CD14-positive monocyte (primary cell): ENCODE data around the gene NRM. TPM values are rescaled to one million over a fixed set of nuclear protein-coding genes. Genes with fewer than 3 reads are reported as not detected.

ENCODE experiments used
- DNase-seq, 3 donors: peaks; one replicate each; pipeline ENCODE4 v3.0.0-alpha.2; 2011 to 2022
- H2AFZ ChIP-seq: 2 replicates; pipeline ENCODE4 v1.6.0; 2012; ENCODE audit warnings: mild to moderate bottlenecking, low read depth, low read length, inconsistent platforms; ENCODE audit not compliant: insufficient read depth, poor library complexity, severe bottlenecking
- H3K27ac ChIP-seq, 2 donors: 1 replicate in 1 of 2; 2 replicates in 1 of 2; pipeline ENCODE4 v1.5.1; 2012 to 2013; ENCODE audit warnings: low read length in 2 of 2, control low read depth in 1 of 2, inconsistent platforms in 1 of 2, low read depth in 1 of 2, mild to moderate bottlenecking in 1 of 2
- H3K27me3 ChIP-seq, 2 donors: one replicate each; pipeline versions ENCODE4 v1.6.0 to v1.6.1; 2011 to 2013; ENCODE audit warnings: low read length in 2 of 2; ENCODE audit not compliant: control insufficient read depth in 2 of 2, insufficient read depth in 2 of 2
- H3K36me3 ChIP-seq, 2 donors: replicated peaks in 1 of 2; 1 replicate in 1 of 2; 2 replicates in 1 of 2; pipeline versions ENCODE4 v1.5.1 to v1.6.1; 2012 to 2013; ENCODE audit warnings: low read length in 2 of 2, control low read depth in 1 of 2, inconsistent platforms in 1 of 2, mild to moderate bottlenecking in 1 of 2; ENCODE audit not compliant: insufficient read depth in 2 of 2, control insufficient read depth in 1 of 2
- H3K4me1 ChIP-seq, 2 donors: 1 replicate in 1 of 2; 2 replicates in 1 of 2; pipeline versions ENCODE4 v1.5.1 to v1.6.1; 2012 to 2013; ENCODE audit warnings: low read length in 2 of 2, control low read depth in 1 of 2, inconsistent platforms in 1 of 2, mild to moderate bottlenecking in 1 of 2, moderate library complexity in 1 of 2; ENCODE audit not compliant: insufficient read depth in 2 of 2, control insufficient read depth in 1 of 2
- H3K4me2 ChIP-seq: replicated peaks from 2 replicates; pipeline ENCODE3; 2012; ENCODE audit warnings: low read length, moderate library complexity, mild to moderate bottlenecking; ENCODE audit not compliant: poor library complexity, severe bottlenecking; ENCODE audit errors: extremely low read depth
- H3K4me3 ChIP-seq, 3 experiments: fragments of 200-600 bp in 1 of 3; sonication (generic) in 1 of 3; replicated peaks in 1 of 3; 1 replicate in 2 of 3; 2 replicates in 1 of 3; pipeline ENCODE4 v1.5.1; 2011 to 2013; ENCODE audit warnings: low read length in 3 of 3, mild to moderate bottlenecking in 3 of 3, control low read depth in 2 of 3, low read depth in 2 of 3, inconsistent platforms in 1 of 3, moderate library complexity in 1 of 3
- H3K79me2 ChIP-seq: 2 replicates; pipeline ENCODE4 v1.6.0; 2012; ENCODE audit warnings: mild to moderate bottlenecking, control low read depth, inconsistent platforms, low read length, moderate library complexity; ENCODE audit not compliant: insufficient read depth
- H3K9ac ChIP-seq: 2 replicates; pipeline ENCODE4 v1.6.0; 2017; ENCODE audit warnings: low read length, mild to moderate bottlenecking; ENCODE audit not compliant: insufficient read depth, poor library complexity, severe bottlenecking
- H3K9me3 ChIP-seq, 2 donors: replicated peaks in 1 of 2; 1 replicate in 1 of 2; 2 replicates in 1 of 2; pipeline versions ENCODE4 v1.5.1 to v1.6.1; 2012 to 2013; ENCODE audit warnings: low read length in 2 of 2, control low read depth in 1 of 2; ENCODE audit not compliant: control insufficient read depth in 1 of 2, insufficient read depth in 1 of 2
- H4K20me1 ChIP-seq: 2 replicates; pipeline ENCODE4 v1.6.0; 2012; ENCODE audit warnings: mild to moderate bottlenecking, low read length, control low read depth, moderate library complexity; ENCODE audit not compliant: insufficient read depth
- H3K27ac Mint-ChIP-seq, 7 donors: one replicate each; pipeline ENCODE4 v1.8.0; 2020; ENCODE audit warnings: mild to moderate bottlenecking in 7 of 7, mixed read lengths in 7 of 7, moderate library complexity in 6 of 7, inconsistent platforms in 2 of 7
- H3K27me3 Mint-ChIP-seq, 3 donors: one replicate each; pipeline ENCODE4 v1.8.0; 2021 to 2022; ENCODE audit warnings: low read depth in 3 of 3, mild to moderate bottlenecking in 3 of 3, mixed read lengths in 3 of 3, moderate library complexity in 3 of 3, inconsistent platforms in 1 of 3
- H3K36me3 Mint-ChIP-seq, 2 donors: one replicate each; pipeline ENCODE4 v1.8.0; 2020; ENCODE audit warnings: mixed read lengths in 2 of 2, inconsistent platforms in 1 of 2, mild to moderate bottlenecking in 1 of 2
- H3K4me1 Mint-ChIP-seq: one replicate; pipeline ENCODE4 v1.8.0; 2020; ENCODE audit warnings: mild to moderate bottlenecking, mixed read lengths
- H3K4me3 Mint-ChIP-seq, 2 donors: one replicate each; pipeline ENCODE4 v1.8.0; 2020; ENCODE audit warnings: mild to moderate bottlenecking in 2 of 2, mixed read lengths in 2 of 2, moderate library complexity in 1 of 2
- H3K9me3 Mint-ChIP-seq, 7 donors: one replicate each; pipeline ENCODE4 v1.8.0; 2020 to 2022; ENCODE audit warnings: mixed read lengths in 7 of 7, mild to moderate bottlenecking in 6 of 7, moderate library complexity in 6 of 7, inconsistent platforms in 2 of 7
- WGBS: methylation state at CpG from one replicate; pipeline ENCODE4 v1.1.5; 2013; ENCODE audit warnings: missing lambda C conversion rate; ENCODE audit not compliant: insufficient coverage; 5-methylcytosine and 5-hydroxymethylcytosine counted together
- intact Hi-C, 2 donors: fragments of 100-400 bp; cut with micrococcal nuclease; formaldehyde crosslinking; loops; one replicate each; pipeline versions ENCODE4 v1.15.0 to v1.15.1; 2023
- polyA plus RNA-seq, 3 donors: library from polyadenylated mRNA; depleted of rRNA in 1 of 3; unstranded in 2 of 3; stranded (reverse) in 1 of 3; fragments of 300-500 nt in 2 of 3; fragments of >200 nt in 1 of 3; fragmentation: Illumina TruSeq in 2 of 3; gene quantifications; 1 replicate in 2 of 3; 2 replicates in 1 of 3; pipeline ENCODE4 v1.2.3, GENCODE V29; 2012 to 2021
- TF ChIP-seq, protein P1 (sequence below): fragments of 200-600 bp; IDR thresholded peaks from one replicate; pipeline ENCODE4 v1.8.0; 2022; ENCODE audit warnings: antibody characterized with exemption, mild to moderate bottlenecking

Gene NRM
- polyA plus RNA-seq, 3 donors = 25.9 to 36.0 (median 35.0) TPM

DNA sequence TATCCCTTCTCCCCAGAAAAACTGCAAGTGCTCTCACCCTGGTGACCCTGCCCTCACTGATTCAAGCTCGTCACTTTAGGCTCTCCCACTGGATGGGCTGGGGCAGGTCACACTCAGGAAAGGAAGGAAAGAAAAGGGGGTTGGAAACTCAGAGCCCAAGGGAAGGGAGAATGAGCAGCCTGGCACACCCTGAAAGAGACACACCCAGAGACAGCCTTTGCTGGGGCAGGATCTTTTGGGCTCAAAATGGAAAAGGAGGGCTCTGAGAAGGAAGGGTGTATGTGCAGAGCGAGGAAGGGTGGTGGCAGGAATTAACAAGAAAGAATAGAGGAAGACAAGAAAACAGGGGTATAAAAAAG lies 6.8 kb downstream of the NRM start:
- Histone ChIP-seq H3K27ac (peak overlapping the region; percentile 99), H4K20me1 (peaks cover 70% of the 10 kb centered on the region), H3K9me3 (no peaks in the 10 kb centered on the region), H3K9ac (peak overlapping the region; percentile 99), H3K36me3 (peaks cover 12 to 13% of the 10 kb centered on the region in 2 donors), H2AFZ (no peak overlapping the region), H3K79me2 (peaks cover 99% of the 10 kb centered on the region), H3K4me1 (peaks cover 57 to 72% of the 10 kb centered on the region in 2 donors), H3K27me3 (no peaks in the 10 kb centered on the region), H3K4me2 (peak overlapping the region; percentile 100), H3K4me3 (peak overlapping the region; percentile 96 to 100 (median 96))
- Mint-ChIP-seq H3K36me3 (peaks cover 44 to 60% of the 10 kb centered on the region in 2 donors), H3K27me3 (peaks cover 0 to 5% (median 0%) of the 10 kb centered on the region in 3 donors), H3K27ac (peak overlapping the region; percentile 97 to 100 (median 99)), H3K4me3 (peak overlapping the region; percentile 94 to 99), H3K9me3 (peaks cover 0 to 1% (median 0%) of the 10 kb centered on the region in 7 donors), H3K4me1 (peaks cover 60% of the 10 kb centered on the region)
- WGBS = no CpG with 5 or more reads among the region's 2 CpGs
- TF ChIP-seq, protein P1, sequence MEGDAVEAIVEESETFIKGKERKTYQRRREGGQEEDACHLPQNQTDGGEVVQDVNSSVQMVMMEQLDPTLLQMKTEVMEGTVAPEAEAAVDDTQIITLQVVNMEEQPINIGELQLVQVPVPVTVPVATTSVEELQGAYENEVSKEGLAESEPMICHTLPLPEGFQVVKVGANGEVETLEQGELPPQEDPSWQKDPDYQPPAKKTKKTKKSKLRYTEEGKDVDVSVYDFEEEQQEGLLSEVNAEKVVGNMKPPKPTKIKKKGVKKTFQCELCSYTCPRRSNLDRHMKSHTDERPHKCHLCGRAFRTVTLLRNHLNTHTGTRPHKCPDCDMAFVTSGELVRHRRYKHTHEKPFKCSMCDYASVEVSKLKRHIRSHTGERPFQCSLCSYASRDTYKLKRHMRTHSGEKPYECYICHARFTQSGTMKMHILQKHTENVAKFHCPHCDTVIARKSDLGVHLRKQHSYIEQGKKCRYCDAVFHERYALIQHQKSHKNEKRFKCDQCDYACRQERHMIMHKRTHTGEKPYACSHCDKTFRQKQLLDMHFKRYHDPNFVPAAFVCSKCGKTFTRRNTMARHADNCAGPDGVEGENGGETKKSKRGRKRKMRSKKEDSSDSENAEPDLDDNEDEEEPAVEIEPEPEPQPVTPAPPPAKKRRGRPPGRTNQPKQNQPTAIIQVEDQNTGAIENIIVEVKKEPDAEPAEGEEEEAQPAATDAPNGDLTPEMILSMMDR = no peak
- intact Hi-C loops = loop anchor here in 1 of 2 donors (5.0 kb wide), 1 partner anchor 67 kb away; the partner anchor contains the start of genes MRPS18B and PPP1R10
- DNase-seq = no peak

DNA sequence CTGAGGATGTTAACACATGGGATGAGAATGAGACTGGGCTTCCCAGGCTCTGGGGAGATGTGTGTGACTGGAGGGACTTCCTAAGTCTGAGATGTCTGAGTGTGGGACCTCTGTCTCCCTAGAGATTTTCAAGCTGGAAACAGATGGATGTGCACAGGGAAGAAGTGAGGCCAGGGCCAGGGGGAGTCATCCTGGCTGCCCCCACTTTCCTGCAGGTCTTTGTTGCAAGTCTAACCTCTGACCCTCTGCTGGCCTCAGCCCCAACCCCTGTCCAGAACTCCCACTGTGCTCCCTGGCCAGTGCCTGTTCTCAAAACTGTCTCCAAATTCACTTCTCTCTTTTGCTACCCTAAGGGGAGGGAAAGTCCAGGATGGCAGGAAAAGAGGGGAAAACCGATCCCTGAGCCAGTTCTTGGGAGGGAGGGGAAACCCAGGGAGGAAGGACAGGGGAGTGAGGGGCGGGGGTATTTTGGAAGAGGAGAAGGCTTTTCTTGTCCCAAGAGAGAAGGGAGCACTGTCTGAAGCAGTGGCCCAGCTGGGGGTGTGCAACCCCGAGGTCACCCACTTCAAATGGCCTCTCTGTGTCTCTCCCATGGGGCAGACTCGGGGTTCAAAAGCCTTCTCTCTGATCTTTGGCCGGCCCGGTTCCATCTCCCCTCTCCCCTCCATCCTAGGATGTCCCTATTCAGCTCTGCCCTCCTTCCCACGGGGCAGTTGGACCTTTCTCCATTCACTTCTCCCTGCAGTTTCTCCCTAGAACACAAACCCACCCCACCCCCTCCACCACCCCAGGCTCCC lies 7.4 kb downstream of the NRM start:
- H3K9me3 Mint-ChIP-seq = peaks cover 0 to 1% (median 0%) of the 10 kb centered on the region in 7 donors
- peaks cover 55 to 72% of the 10 kb centered on the region in 2 donors for H3K4me1 ChIP-seq

More for the DNA sequence above, 7.4 kb downstream of the NRM start:
- H3K9me3 ChIP-seq = no peaks in the 10 kb centered on the region
- H3K79me2 ChIP-seq = peaks cover 99% of the 10 kb centered on the region
- peak overlapping the region; percentile 99 for H3K27ac ChIP-seq
- peak overlapping the region; percentile 99 for H3K9ac ChIP-seq
- peak overlapping the region; percentile 100 for H3K4me2 ChIP-seq
- TF ChIP-seq, protein P1 = no peak
- H3K4me1 Mint-ChIP-seq = peaks cover 57% of the 10 kb centered on the region
- peaks cover 18% of the 10 kb centered on the region in 2 donors for H3K36me3 ChIP-seq
- intact Hi-C loops = loop anchor here in 1 of 2 donors (5.0 kb wide), 1 partner anchor 66 kb away; the partner anchor contains the start of genes MRPS18B and PPP1R10
- H3K27ac Mint-ChIP-seq = peak overlapping the region; percentile 97 to 100 (median 99)
- WGBS = 0% methylated on average over 6 of the region's 7 CpGs
- peaks cover 0 to 5% (median 0%) of the 10 kb centered on the region in 3 donors for H3K27me3 Mint-ChIP-seq
- peaks cover 47 to 64% of the 10 kb centered on the region in 2 donors for H3K36me3 Mint-ChIP-seq
- no peaks in the 10 kb centered on the region for H3K27me3 ChIP-seq
- H3K4me3 ChIP-seq = peak overlapping the region; percentile 96 to 100 (median 96)
- no peak overlapping the region for H2AFZ ChIP-seq
- peak overlapping the region; percentile 94 to 99 for H3K4me3 Mint-ChIP-seq
- peak in 2 of 3 donors; percentile 47 to 85 for DNase-seq
- peaks cover 76% of the 10 kb centered on the region for H4K20me1 ChIP-seq
